PC-9 (cell line): ENCODE results near the gene HIBADH. TPM values are rescaled to one million over a fixed set of nuclear protein-coding genes. Genes with fewer than 3 reads are reported as not detected.

Experiments used
- BruUV-seq: library from RNA; stranded (reverse); fragments of 400-500 nt; replicated peaks from 2 replicates; lab custom pipeline; 2021; lab: Mats Ljungman, UMichigan
- CTCF ChIA-PET: fragments of 300-600 bp; sonication (Branson Sonifier 250); formaldehyde crosslinking; loops from one replicate; lab custom pipeline; 2022; ENCODE audit warnings: antibody characterized with exemption; lab: Charles Lee
- POLR2A ChIA-PET: fragments of 300-600 bp; sonication (Branson Sonifier 250); formaldehyde crosslinking; loops from one replicate; lab custom pipeline; 2022; ENCODE audit warnings: antibody characterized with exemption; ENCODE audit not compliant: unreplicated experiment; lab: Charles Lee
- DNase-seq, 2 experiments: peaks; one replicate each; pipeline versions ENCODE4 v3.0.0 to v3.0.0-alpha.2; 2015 to 2022; ENCODE audit warnings: mixed read lengths in 1 of 2
- H2AFZ ChIP-seq: fragments of 200-600 bp; sonication (generic); 2 replicates; pipeline ENCODE4 v1.8.1; 2017; ENCODE audit warnings: antibody characterized with exemption
- H3F3A ChIP-seq: fragments of 200-600 bp; sonication (generic); 2 replicates; pipeline ENCODE4 v1.8.1; 2017; ENCODE audit warnings: antibody characterized with exemption, mild to moderate bottlenecking, low read depth; ENCODE audit not compliant: insufficient read depth
- H3K27ac ChIP-seq: fragments of 200-600 bp; sonication (generic); 2 replicates; pipeline ENCODE4 v1.6.1; 2016; ENCODE audit warnings: mixed run types
- H3K27me3 ChIP-seq: fragments of 200-600 bp; sonication (generic); 2 replicates; pipeline ENCODE4 v1.6.1; 2016; ENCODE audit warnings: low read depth, mixed run types; ENCODE audit not compliant: insufficient read depth
- H3K36me3 ChIP-seq: fragments of 200-600 bp; sonication (generic); 2 replicates; pipeline ENCODE4 v1.6.1; 2016; ENCODE audit warnings: low read depth, mixed run types
- H3K4me1 ChIP-seq: fragments of 200-600 bp; sonication (generic); replicated peaks from 2 replicates; pipeline ENCODE4 v1.6.1; 2016; ENCODE audit warnings: mixed run types; ENCODE audit not compliant: insufficient read depth
- H3K4me2 ChIP-seq: fragments of 200-600 bp; sonication (generic); 2 replicates; pipeline ENCODE4 v1.6.1; 2017; ENCODE audit warnings: mixed run types
- H3K4me3 ChIP-seq: fragments of 200-600 bp; sonication (generic); 2 replicates; pipeline ENCODE4 v1.6.1; 2016; ENCODE audit warnings: mixed run types
- H3K79me2 ChIP-seq: fragments of 200-600 bp; sonication (generic); 2 replicates; pipeline ENCODE4 v1.6.1; 2017; ENCODE audit warnings: low read depth, mixed run types
- H3K9me2 ChIP-seq: fragments of 200-600 bp; sonication (generic); 2 replicates; pipeline ENCODE4 v1.8.1; 2017; ENCODE audit warnings: mild to moderate bottlenecking; ENCODE audit not compliant: insufficient read depth
- H3K9me3 ChIP-seq: fragments of 200-600 bp; sonication (generic); 2 replicates; pipeline ENCODE4 v1.8.1; 2016; ENCODE audit warnings: low read depth; ENCODE audit not compliant: insufficient read depth
- H4K20me1 ChIP-seq: fragments of 200-600 bp; sonication (generic); 2 replicates; pipeline ENCODE4 v1.8.1; 2017; ENCODE audit not compliant: insufficient read depth
- EZH2 ChIP-seq: fragments of 200-600 bp; sonication (generic); IDR thresholded peaks from 2 replicates; pipeline ENCODE4 v1.8.0; 2017; ENCODE audit warnings: antibody characterized with exemption, low read depth
- intact Hi-C: fragments of 100-400 bp; cut with micrococcal nuclease; formaldehyde crosslinking; loops from one replicate; pipeline ENCODE4 v1.10.0; 2022; ENCODE audit not compliant: unreplicated experiment
- total RNA-seq: library from RNA; stranded (reverse); gene quantifications from 2 replicates; pipeline ENCODE4 v1.2.3, GENCODE V29; 2021
- TF ChIP-seq, protein P1 (sequence below): fragments of 200-600 bp; sonication (generic); conservative IDR thresholded peaks from 2 replicates; pipeline ENCODE4 v1.6.1; 2017; ENCODE audit warnings: mixed run types, antibody characterized with exemption, mild to moderate bottlenecking, moderate library complexity

Gene HIBADH
- total RNA-seq, 1 experiment from 2014 or later = 73.9 TPM

DNA sequence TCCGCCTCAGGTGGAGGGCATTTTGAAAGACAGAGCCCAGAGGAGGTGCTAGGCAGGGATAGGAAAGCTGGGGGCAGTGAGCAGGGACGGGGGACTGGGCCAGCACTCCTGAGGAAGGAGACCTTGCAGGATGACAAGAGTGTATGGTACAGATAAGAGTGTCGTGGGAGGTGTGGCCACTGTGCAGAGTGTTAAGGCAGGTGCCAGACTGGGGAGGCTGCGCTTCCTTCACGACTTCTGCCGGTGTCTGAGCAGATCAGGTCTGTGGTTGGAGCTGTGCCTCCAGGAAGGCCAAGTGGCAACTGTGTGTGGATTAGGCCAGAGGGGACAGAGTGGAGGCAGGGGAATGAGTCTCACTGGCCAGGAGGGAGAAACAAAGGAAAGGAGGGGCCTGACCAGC lies 161.7 kb downstream of the HIBADH start:
- no peaks in the 10 kb centered on the region for H3F3A ChIP-seq
- H3K4me1 ChIP-seq = no peaks in the 10 kb centered on the region
- no peaks in the 10 kb centered on the region for H3K79me2 ChIP-seq
- TF ChIP-seq EZH2 = no peak
- TF ChIP-seq, protein P1, sequence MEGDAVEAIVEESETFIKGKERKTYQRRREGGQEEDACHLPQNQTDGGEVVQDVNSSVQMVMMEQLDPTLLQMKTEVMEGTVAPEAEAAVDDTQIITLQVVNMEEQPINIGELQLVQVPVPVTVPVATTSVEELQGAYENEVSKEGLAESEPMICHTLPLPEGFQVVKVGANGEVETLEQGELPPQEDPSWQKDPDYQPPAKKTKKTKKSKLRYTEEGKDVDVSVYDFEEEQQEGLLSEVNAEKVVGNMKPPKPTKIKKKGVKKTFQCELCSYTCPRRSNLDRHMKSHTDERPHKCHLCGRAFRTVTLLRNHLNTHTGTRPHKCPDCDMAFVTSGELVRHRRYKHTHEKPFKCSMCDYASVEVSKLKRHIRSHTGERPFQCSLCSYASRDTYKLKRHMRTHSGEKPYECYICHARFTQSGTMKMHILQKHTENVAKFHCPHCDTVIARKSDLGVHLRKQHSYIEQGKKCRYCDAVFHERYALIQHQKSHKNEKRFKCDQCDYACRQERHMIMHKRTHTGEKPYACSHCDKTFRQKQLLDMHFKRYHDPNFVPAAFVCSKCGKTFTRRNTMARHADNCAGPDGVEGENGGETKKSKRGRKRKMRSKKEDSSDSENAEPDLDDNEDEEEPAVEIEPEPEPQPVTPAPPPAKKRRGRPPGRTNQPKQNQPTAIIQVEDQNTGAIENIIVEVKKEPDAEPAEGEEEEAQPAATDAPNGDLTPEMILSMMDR = no peak
- no peaks in the 10 kb centered on the region for H3K9me3 ChIP-seq
- no peak overlapping the region for H3K4me2 ChIP-seq
- H2AFZ ChIP-seq = no peak overlapping the region
- H3K27me3 ChIP-seq = no peaks in the 10 kb centered on the region
- H4K20me1 ChIP-seq = no peaks in the 10 kb centered on the region
- H3K36me3 ChIP-seq = no peaks in the 10 kb centered on the region
- DNase-seq = no peak
- H3K27ac ChIP-seq = no peak overlapping the region
- POLR2A ChIA-PET = no interaction called here
- no peak overlapping the region for H3K4me3 ChIP-seq
- CTCF ChIA-PET = no interaction called here
- intact Hi-C loops = no loop called here
- no TSS peak for BruUV-seq
- no peaks in the 10 kb centered on the region for H3K9me2 ChIP-seq

DNA sequence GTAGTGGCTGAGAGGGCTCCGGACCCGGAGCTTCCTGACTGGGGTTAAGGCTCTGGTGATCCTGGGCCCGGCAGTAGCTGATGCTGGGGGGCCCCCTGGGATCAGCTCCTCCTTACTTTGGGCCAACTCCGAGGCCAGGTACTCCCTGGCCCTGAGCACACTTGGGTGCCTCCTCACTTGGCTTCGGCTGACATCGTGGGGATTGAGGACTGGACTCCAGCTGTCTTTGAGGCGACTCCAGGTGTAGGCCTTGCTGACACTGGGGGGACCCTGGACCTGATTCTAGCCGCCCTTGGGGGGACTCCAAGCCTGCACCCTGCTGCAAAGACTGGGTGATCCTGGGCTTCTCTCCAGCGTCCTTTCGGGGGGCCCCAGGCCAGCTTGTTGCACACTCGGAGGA lies 170.5 kb downstream of the HIBADH start:
- no peak overlapping the region for H3K27ac ChIP-seq
- H3K36me3 ChIP-seq = no peaks in the 10 kb centered on the region
- H4K20me1 ChIP-seq = no peaks in the 10 kb centered on the region
- no peaks in the 10 kb centered on the region for H3K4me1 ChIP-seq
- no peaks in the 10 kb centered on the region for H3F3A ChIP-seq
- H2AFZ ChIP-seq = no peak overlapping the region
- no peaks in the 10 kb centered on the region for H3K9me3 ChIP-seq
- TF ChIP-seq, protein P1 = no peak
- no peak for TF ChIP-seq EZH2
- POLR2A ChIA-PET = no interaction called here
- CTCF ChIA-PET = interaction anchor here (1.4 kb wide), 1 partner anchor 296 kb away, joined by 3 read pairs; no protein-coding TSS in a partner anchor
- no peak overlapping the region for H3K4me3 ChIP-seq
- DNase-seq = no peak
- no peak overlapping the region for H3K4me2 ChIP-seq
- H3K79me2 ChIP-seq = no peaks in the 10 kb centered on the region
- H3K27me3 ChIP-seq = no peaks in the 10 kb centered on the region
- intact Hi-C loops = no loop called here
- BruUV-seq = no TSS peak
- H3K9me2 ChIP-seq = no peaks in the 10 kb centered on the region

DNA sequence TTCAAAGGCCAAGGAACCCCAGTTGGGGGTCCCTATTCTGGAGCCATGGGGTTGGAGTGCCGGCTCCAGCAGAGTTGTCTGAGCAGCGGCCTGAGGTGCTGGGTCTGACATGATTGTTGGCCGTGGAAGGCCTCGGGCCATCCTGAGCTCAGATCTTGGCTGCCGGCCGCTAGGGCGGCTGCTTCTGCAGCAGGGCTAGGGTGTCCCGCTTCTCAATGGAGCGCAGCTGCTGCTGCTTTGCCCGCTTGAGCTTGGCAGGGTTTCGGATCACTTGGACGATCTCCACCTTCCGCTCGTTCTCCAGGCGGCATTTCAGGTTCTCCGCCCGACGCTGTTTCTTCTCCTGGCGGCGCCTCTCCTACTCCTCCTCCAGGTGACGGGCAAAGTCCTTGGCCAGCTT lies 171.1 kb downstream of the HIBADH start:
- Histone ChIP-seq H3K27ac (no peak overlapping the region), H3K9me2 (no peaks in the 10 kb centered on the region), H3K36me3 (no peaks in the 10 kb centered on the region), H3K4me1 (no peaks in the 10 kb centered on the region), H3K4me3 (no peak overlapping the region), H3K9me3 (no peaks in the 10 kb centered on the region), H3F3A (no peaks in the 10 kb centered on the region), H3K4me2 (no peak overlapping the region), H2AFZ (no peak overlapping the region), H3K27me3 (no peaks in the 10 kb centered on the region), H3K79me2 (no peaks in the 10 kb centered on the region), H4K20me1 (no peaks in the 10 kb centered on the region)
- TF ChIP-seq, protein P1 = no peak
- TF ChIP-seq EZH2 = no peak
- DNase-seq = no peak
- ChIA-PET CTCF (interaction anchor here (1.4 kb wide), 1 partner anchor 296 kb away, joined by 3 read pairs; no protein-coding TSS in a partner anchor), POLR2A (no interaction called here)
- no TSS peak for BruUV-seq
- intact Hi-C loops = no loop called here
